Activated CD4-positive, alpha-beta T cell treated with anti-CD3 and anti-CD28 coated beads, Interleukin-2, amount 50 U/mL, for 48 hours (primary cell): ENCODE measurements around the gene RBM43.
A peak's percentile ranks its signal among the peaks of the same experiment; 100 is the strongest.
"Not testable (repeated sequence)": the region's sequence is repeated elsewhere in the genome, so short reads cannot be mapped to it uniquely, and the experiment has no call there.

Experiments used
- DNase-seq, 2 experiments: peaks; one replicate each; pipeline ENCODE4 v3.0.0-alpha.2; 2020

Gene RBM43

DNA sequence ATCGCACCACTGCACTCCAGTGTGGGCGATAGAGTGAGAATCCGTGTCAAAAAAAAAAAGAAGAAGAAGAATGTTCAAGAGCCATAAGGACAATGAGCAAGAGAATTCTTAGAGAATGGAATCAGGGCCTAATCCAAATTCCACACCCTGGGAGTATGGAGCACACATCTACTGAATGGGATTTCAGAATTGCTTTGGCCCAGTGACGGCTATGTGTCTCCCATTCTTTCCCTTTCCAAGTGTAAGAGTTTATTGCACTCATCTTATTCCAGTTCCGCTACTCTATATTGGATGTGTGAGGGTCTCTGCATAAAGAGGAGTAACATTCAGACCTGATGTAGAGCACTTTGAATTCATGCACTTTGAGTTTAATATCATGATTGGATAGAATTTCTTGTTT lies 5.9 kb upstream of the RBM43 start:
- DNase-seq = no peak

DNA sequence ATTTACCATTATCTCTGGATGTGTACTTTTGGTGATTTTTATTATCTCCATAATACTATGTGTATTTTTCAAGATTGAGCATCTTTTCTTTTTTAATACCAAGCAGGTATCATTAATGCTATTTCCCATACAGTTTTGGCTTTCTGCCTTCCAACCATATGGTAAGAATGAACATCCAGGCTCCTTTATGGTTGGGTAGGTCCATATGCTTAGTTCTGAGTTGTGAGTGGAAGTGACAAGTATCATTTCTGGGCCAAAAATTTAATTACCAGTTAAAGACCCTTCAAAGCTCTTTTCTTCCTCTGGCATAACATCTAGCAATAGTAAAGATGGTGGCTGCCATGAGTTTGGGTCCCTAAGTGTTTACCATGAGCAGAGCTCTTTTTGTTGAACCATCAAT lies 4.3 kb upstream of the RBM43 start:
- no peak for DNase-seq

DNA sequence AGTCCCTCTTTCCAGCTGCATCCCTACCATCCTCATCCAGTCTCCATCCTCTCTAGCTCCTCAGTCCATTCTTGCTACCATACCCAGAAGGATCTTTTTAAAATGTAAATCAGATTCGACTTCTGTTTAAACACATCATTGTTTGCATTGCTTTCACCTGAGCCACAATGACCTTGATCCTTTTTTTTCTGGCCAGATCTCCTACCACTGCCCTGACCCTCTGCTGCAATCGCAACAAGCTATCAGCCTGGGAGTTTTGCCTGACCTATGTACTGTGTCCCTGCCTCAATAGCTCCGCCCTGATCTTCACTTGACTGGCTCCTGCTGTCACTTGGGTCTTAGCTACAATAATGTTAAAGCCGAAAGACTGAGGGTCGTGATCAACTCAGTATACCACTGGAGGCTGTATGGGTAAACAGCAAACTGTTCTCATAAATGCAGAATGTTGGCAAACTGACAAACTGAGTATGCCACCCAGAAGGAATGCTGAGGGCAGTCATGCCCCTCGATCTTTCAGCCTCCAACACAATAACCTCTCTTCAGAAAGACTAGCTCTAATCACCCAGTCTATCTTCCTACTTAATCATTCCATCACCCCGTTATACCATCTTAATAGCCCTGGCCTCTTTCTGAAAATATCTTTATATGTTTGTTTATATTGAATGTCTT lies 2.6 kb upstream of the RBM43 start:
- DNase-seq = no peak

- no peak for DNase-seq
These were observed 966 bp upstream of the RBM43 start for GRCh38 chr2:151262629-151263028.

DNA sequence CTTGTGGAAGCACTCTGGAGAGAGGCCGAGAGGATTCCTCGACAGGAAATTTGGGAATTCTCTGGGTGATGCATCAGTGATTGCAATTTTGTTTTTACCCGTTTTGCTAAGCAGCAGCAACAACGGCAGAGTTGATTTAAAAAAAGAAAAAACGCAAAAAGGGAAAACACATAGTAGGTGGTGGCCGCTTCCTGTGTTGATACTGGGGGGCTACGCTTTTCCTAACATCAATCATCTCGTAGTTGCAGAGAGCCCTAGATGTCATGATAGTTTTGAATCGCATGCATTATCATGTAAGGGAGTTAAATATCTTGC lies 271 bp upstream of the RBM43 start:
- DNase-seq = no peak

DNA sequence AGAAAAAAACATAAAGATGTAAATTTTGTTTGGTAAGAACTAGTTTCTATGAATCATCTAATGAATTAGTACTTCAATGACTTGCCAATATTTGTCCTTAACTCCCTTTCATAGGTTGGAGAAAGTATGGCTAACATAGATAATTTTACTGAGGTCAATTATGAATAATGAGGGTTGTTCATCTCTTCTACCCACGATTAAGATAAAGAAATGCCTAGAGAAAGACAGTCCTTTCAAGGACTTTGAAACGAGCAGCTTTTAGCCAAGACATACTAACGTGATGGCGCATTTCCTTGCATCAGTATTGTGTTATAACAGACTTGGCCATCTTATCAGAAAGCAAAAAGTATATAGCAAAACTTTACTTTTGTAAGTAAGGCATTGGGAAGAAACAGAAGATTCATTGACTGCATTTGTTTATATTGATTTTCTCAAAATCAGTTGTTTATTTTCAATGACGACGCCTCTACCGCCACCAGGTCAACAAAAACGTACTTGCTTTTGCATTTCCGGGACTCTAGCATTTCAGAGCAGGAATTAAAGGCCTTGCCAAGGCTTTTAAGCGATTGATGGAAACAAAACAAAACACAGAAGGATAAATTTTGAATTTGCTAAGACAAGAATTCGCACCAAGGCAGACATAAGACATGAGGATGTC lies 961 bp downstream of the RBM43 start:
- DNase-seq = no peak

- DNase-seq = no peak
These were observed 3.5 kb downstream of the RBM43 start for GRCh38 chr2:151258121-151258520.

- DNase-seq = no peak
These were observed 9.0 kb downstream of the RBM43 start for GRCh38 chr2:151252646-151253045.

DNA sequence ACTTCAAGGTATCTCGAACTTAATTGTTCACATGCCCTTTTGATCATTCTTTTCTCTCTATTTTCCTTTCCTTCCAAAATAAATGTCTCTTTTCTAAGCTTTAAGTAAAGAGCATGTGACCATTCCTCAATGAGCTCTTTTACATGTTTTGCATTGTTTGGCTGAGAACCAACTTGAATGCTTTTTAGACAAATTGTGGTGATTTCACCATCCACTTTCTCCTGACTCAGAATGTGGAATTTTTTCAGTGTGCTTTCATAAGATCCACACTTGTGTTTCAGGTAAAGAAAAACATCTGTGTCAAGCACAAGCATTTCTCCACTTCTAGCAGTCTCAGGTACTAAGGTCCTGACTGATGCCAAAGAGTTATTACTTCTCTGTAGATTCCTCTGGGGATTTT lies 10.7 kb downstream of the RBM43 start:
- DNase-seq = no peak

DNA sequence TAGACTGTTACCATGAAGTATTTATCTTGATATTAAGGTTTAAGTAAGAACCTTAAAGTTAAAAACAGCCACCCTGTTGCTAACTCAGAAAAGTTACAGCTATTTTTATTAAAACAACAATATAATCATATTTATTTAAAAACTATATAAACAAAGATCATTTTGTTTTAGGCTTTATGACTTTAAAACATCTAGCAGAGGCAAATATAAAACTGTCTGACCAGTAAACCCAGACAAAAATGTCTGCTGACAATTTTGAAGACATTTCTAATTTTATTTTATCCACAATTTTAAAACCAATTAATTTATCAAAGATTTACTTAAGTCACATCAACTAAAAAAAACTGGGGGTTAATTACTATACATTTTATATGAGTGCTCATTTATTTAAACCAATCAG lies 14.2 kb downstream of the RBM43 start:
- no peak for DNase-seq

- no peak for DNase-seq
These were observed 15.5 kb downstream of the RBM43 start for GRCh38 chr2:151246152-151246551.

DNA sequence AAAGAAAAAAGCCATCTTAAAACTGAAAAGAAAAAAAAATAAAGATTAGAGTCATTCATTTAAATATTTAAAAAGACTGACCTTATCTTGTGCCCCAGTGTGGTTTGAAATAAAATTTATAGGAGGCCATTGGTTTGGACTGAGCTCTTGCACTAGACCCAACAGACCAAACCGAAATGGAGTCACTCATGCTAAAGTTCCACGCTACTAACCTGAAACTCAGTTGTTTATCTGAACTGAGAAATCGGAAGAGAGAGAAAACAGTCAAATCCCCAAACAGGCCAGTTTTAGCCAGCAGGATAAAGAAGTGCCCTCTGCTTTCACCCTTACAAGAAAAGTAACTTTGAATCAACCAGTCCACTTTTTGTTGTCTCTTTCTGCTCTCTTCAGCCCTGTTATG lies 18.2 kb downstream of the RBM43 start:
- no peak for DNase-seq

DNA sequence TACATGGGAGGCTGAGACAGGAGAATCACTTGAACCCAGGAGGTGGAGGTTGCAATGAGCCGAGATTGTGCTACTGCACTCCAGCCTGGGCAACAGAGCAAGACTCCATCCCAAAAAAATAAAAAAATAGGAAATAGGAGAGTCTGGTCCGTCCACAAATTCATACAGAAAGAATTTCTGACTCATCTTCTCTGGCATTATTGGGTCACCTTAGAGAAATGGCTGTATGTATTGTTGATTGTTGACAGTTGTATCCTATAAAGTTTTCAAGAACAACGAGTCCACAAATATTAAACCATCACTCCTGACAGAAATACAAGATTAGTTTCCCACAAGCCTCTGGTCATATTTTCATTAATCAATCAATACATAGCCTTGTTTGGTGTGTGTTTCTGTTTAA lies 20.4 kb downstream of the RBM43 start:
- no peak for DNase-seq

GRCh38 chr2:151240433-151240832 lies 21.2 kb downstream of the RBM43 start:
- no peak for DNase-seq

- no peak for DNase-seq
These were observed 22.0 kb downstream of the RBM43 start for GRCh38 chr2:151239624-151240023.

GRCh38 chr2:151238527-151239487 lies 22.9 kb downstream of the RBM43 start:
- DNase-seq = peak; percentile 5 to 27

DNA sequence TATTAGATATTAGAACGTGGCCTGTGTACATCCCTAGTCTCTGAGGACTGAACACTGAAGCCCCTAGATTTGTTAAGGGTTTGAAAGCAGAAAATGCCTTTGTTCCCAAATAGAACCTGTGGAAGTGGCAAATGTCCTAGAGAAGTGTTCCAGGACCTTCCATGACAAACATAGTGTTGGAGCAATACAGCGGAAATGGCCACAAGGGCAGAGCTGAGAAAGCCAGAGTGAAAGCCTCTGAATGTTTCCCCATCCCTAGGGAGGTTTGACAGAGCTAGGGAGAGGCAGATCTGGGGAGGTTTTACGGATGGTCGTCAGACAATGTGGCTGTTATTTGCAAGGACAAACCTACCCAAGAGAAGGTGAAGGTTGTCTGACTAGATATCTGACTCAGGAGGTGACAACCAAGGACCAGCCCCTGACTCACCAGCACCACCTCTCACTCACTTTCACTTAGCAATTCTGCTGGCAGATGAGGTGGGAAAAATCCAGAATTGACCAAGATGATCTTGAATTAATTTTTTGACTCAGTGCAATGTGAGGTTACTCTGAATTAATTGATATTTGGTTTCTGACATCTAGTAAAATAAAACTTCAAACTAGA lies 24.1 kb downstream of the RBM43 start:
- peak; percentile 4 to 19 for DNase-seq

- not testable (repeated sequence) for DNase-seq
These were observed 27.9 kb downstream of the RBM43 start for GRCh38 chr2:151233760-151234159.

DNA sequence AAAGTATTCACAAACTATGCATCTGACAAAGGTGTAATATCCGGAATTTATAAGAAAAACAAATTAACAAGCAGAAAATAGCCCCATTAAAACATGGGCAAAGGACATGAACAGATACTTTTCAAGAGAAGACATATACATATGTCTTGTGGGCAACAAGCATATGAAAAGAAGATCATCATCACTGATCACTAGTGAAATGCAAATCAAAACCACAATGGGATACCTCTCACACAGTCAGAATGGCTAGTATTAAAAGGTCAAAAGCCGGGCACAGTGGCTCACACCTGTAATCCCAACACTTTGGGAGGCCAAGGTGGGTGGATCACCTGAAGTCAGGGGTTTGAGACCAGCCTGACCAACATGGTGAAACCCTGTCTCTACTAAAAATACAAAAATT lies 28.4 kb downstream of the RBM43 start:
- DNase-seq = not testable (repeated sequence)

DNA sequence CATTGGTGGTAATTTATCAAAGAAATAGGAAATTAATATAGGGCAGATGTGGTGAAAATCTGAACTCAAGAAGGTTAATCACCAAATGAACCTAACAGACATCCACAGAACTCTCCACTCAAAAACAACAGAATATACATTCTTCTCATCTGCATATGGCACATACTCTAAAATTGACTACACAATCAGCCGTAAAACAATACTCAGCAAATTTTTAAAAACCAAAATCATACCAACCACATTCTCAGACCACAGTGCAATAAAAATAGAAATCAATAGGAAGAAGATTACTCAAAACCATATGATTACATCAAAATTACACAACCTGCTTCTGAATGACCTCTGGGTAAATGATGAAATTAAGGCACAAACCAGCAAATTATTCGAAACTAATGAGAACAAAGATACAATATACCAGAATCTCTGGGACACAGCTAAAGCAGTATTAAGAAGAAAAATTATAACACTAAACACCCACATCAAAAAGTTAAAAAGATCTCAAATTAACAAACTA lies 31.0 kb downstream of the RBM43 start:
- DNase-seq = no peak

- no peak for DNase-seq
These were observed 32.7 kb downstream of the RBM43 start for GRCh38 chr2:151228847-151229512.

DNA sequence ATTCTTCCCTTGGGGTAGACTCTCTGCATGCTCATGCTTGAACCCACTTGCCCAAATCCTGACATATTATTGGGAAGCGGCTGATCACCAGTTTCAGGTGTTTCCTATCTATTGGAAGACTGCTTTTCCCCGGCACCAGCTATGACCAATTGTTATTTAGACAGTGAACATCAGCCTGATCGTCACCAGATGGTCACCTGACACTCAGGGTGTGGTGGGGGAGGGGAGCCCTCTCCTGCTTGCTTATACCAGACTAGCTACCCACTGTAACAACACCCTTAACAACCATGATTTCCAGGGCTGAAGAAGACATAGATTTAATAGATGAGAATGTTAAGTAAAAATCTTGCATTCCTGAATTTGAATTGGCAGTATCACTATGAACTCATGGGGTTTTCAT lies 44.3 kb downstream of the RBM43 start:
- no peak for DNase-seq

DNA sequence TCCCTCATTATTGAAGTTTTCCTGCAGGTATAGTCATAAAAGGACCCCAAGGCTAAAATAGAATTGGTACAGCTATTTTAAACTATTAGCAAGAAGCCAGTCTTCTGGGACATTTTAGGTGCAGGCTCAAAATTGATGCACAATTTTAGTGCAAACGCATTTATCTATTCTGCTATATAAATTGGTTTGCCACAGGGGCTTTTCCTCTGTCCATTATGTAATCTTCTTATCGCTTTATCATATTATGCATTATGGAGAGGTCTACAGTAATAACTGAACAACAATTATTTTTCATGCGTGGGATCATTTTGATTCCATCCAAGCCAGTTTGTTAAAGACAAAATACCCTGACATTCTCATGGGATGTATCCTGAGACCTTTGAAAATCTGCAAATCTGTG lies 54.6 kb downstream of the RBM43 start:
- no peak for DNase-seq
